ENCODE results near the gene VPS13A.

- TF ChIP-seq POLR2A (IDR thresholded peaks at IDR 0.05) = no peak
- TF ChIP-seq, protein P1, sequence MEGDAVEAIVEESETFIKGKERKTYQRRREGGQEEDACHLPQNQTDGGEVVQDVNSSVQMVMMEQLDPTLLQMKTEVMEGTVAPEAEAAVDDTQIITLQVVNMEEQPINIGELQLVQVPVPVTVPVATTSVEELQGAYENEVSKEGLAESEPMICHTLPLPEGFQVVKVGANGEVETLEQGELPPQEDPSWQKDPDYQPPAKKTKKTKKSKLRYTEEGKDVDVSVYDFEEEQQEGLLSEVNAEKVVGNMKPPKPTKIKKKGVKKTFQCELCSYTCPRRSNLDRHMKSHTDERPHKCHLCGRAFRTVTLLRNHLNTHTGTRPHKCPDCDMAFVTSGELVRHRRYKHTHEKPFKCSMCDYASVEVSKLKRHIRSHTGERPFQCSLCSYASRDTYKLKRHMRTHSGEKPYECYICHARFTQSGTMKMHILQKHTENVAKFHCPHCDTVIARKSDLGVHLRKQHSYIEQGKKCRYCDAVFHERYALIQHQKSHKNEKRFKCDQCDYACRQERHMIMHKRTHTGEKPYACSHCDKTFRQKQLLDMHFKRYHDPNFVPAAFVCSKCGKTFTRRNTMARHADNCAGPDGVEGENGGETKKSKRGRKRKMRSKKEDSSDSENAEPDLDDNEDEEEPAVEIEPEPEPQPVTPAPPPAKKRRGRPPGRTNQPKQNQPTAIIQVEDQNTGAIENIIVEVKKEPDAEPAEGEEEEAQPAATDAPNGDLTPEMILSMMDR (IDR thresholded peaks at IDR 0.05) = no peak
Observed at GRCh38 chr9:77422969-77423368, 245.6 kb downstream of the VPS13A start.
